Measurements from ENCODE around the gene PPIE. TPM values are rescaled to one million over a fixed set of nuclear protein-coding genes. Genes with fewer than 3 reads are reported as not detected.

PPIE gene
- polyA plus RNA-seq, 1 donor (not counting 4 experiments of a cell fraction or from before 2014, with no cell fraction given) = 60.6 TPM

DNA sequence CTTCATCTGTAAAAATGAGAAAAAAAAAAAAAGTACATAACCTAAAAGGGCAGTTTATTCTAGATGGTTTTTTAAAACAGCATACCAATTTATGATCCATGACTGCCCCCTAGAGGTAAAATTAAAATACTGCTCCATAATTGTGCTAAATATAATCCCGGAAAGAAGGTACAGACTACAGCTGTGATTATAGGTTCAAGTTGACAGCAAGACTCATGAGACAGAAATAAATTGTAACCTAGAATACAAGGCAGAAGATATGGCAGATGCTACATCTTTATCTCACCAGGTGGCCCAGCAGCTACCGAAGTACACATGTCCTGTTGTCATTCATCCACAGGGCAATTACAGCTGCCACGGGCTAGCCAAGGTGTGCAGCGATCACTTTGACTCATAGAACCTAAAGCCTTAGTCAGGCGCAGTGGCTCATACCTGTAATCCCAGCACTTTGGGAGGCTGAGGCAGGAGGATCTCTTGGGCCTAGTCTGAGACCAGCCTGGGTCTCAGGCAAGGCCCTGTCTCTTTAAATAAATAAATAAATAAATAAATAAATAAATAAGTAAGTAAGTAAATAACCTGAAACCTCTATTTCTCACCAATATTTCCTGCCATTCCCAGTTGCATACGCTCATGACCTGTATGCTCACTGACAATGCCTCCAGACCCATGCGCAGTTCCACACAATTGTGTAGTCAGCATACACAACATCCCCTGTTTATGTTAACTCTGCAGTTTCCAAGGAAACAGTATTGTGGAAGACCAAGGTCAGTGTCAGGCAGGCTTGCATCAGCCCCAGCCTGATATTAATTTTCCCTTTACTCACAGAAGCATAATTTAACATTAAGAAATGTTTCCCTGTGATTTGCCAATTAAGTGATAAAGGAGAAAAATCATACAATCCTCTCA, 18.3 kb upstream of the PPIE start:
- DNase-seq (ENCODE audit: low read depth, low spot score) = no peak
- Histone ChIP-seq H3K36me3 (ENCODE audit: control insufficient read depth in 2 of 2, extremely low read depth in 1 of 2, insufficient read depth in 2 of 2, low read length in 2 of 2) (no peaks in the 10 kb centered on the region), H3K9me1 (ENCODE audit: control insufficient read depth, extremely low read depth, insufficient read depth, low read length) (no peaks in the 10 kb centered on the region), H2AFZ (ENCODE audit: control insufficient read depth, low read length) (no peak overlapping the region), H3K9ac (ENCODE audit: control insufficient read depth, extremely low read depth, insufficient read depth, low read length) (no peak overlapping the region), H3K4me1 (ENCODE audit: control insufficient read depth, extremely low read depth, insufficient read depth, low read length) (peaks cover 4% of the 10 kb centered on the region), H3K27ac (ENCODE audit: control insufficient read depth, insufficient read depth, low read length) (no peak overlapping the region), H3K79me2 (ENCODE audit: control insufficient read depth, insufficient read depth, low read length) (no peaks in the 10 kb centered on the region), H3K4me3 (ENCODE audit: control insufficient read depth in 2 of 3, extremely low read depth in 1 of 3, insufficient read depth in 2 of 3, low read depth in 1 of 3, low read length in 3 of 3) (no peak overlapping the region), H4K20me1 (ENCODE audit: control insufficient read depth, extremely low read depth, insufficient read depth, low read length) (no peaks in the 10 kb centered on the region), H3K9me3 (ENCODE audit: control insufficient read depth, low read depth, low read length) (no peaks in the 10 kb centered on the region), H3K4me2 (ENCODE audit: control insufficient read depth, extremely low read depth, insufficient read depth, low read depth, low read length) (no peak overlapping the region), H3K27me3 (ENCODE audit: control insufficient read depth, extremely low read depth, insufficient read depth, low read length) (peaks cover 5% of the 10 kb centered on the region)
- peak; percentile 65 for FAIRE-seq
- TF ChIP-seq, protein P1, sequence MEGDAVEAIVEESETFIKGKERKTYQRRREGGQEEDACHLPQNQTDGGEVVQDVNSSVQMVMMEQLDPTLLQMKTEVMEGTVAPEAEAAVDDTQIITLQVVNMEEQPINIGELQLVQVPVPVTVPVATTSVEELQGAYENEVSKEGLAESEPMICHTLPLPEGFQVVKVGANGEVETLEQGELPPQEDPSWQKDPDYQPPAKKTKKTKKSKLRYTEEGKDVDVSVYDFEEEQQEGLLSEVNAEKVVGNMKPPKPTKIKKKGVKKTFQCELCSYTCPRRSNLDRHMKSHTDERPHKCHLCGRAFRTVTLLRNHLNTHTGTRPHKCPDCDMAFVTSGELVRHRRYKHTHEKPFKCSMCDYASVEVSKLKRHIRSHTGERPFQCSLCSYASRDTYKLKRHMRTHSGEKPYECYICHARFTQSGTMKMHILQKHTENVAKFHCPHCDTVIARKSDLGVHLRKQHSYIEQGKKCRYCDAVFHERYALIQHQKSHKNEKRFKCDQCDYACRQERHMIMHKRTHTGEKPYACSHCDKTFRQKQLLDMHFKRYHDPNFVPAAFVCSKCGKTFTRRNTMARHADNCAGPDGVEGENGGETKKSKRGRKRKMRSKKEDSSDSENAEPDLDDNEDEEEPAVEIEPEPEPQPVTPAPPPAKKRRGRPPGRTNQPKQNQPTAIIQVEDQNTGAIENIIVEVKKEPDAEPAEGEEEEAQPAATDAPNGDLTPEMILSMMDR (optimal IDR thresholded peaks at IDR 0.05 in 1 of 3, IDR thresholded peaks at IDR 0.05 in 1 of 3, conservative IDR thresholded peaks at IDR 0.05 in 1 of 3; ENCODE audit: extremely low read depth in 1 of 3, insufficient read depth in 2 of 3, low read length in 3 of 3) = peak in 2 of 3 experiments; percentile 16 to 47
- no peak for TF ChIP-seq EZH2 (IDR thresholded peaks at IDR 0.05; ENCODE audit: low read length)
- dilution Hi-C loops (cut with MboI; ENCODE audit: extremely low pct_ligation_motif_present, low sequenced_read_pairs) = no loop called here

GRCh38 chr1:39721664-39722063, 17.0 kb upstream of the PPIE start:
- Histone ChIP-seq H3K4me3 (ENCODE audit: control insufficient read depth in 2 of 3, extremely low read depth in 1 of 3, insufficient read depth in 2 of 3, low read depth in 1 of 3, low read length in 3 of 3) (no peak overlapping the region), H3K27me3 (ENCODE audit: control insufficient read depth, extremely low read depth, insufficient read depth, low read length) (peaks cover 5% of the 10 kb centered on the region), H3K79me2 (ENCODE audit: control insufficient read depth, insufficient read depth, low read length) (no peaks in the 10 kb centered on the region), H3K4me1 (ENCODE audit: control insufficient read depth, extremely low read depth, insufficient read depth, low read length) (peaks cover 4% of the 10 kb centered on the region), H3K9ac (ENCODE audit: control insufficient read depth, extremely low read depth, insufficient read depth, low read length) (no peak overlapping the region), H3K4me2 (ENCODE audit: control insufficient read depth, extremely low read depth, insufficient read depth, low read depth, low read length) (no peak overlapping the region), H3K36me3 (ENCODE audit: control insufficient read depth in 2 of 2, extremely low read depth in 1 of 2, insufficient read depth in 2 of 2, low read length in 2 of 2) (no peaks in the 10 kb centered on the region), H3K9me1 (ENCODE audit: control insufficient read depth, extremely low read depth, insufficient read depth, low read length) (no peaks in the 10 kb centered on the region), H3K27ac (ENCODE audit: control insufficient read depth, insufficient read depth, low read length) (no peak overlapping the region), H3K9me3 (ENCODE audit: control insufficient read depth, low read depth, low read length) (no peaks in the 10 kb centered on the region), H2AFZ (ENCODE audit: control insufficient read depth, low read length) (no peak overlapping the region), H4K20me1 (ENCODE audit: control insufficient read depth, extremely low read depth, insufficient read depth, low read length) (no peaks in the 10 kb centered on the region)
- DNase-seq (ENCODE audit: low read depth, low spot score) = no peak
- dilution Hi-C loops (cut with MboI; ENCODE audit: extremely low pct_ligation_motif_present, low sequenced_read_pairs) = no loop called here
- TF ChIP-seq, protein P1 (optimal IDR thresholded peaks at IDR 0.05 in 1 of 3, IDR thresholded peaks at IDR 0.05 in 1 of 3, conservative IDR thresholded peaks at IDR 0.05 in 1 of 3; ENCODE audit: extremely low read depth in 1 of 3, insufficient read depth in 2 of 3, low read length in 3 of 3) = no peak
- no peak for TF ChIP-seq EZH2 (IDR thresholded peaks at IDR 0.05; ENCODE audit: low read length)
- FAIRE-seq = no peak
